AG08395 (cell line): ENCODE measurements around the gene SEC14L6.

ENCODE experiments used
- DNase-seq: peaks from one replicate; pipeline ENCODE4 v3.0.0; 2012; ENCODE audit warnings: mixed read lengths, low spot score

Gene SEC14L6

GRCh38 chr22:30535182-30535581 lies 11.4 kb downstream of the SEC14L6 start:
- no peak for DNase-seq

DNA sequence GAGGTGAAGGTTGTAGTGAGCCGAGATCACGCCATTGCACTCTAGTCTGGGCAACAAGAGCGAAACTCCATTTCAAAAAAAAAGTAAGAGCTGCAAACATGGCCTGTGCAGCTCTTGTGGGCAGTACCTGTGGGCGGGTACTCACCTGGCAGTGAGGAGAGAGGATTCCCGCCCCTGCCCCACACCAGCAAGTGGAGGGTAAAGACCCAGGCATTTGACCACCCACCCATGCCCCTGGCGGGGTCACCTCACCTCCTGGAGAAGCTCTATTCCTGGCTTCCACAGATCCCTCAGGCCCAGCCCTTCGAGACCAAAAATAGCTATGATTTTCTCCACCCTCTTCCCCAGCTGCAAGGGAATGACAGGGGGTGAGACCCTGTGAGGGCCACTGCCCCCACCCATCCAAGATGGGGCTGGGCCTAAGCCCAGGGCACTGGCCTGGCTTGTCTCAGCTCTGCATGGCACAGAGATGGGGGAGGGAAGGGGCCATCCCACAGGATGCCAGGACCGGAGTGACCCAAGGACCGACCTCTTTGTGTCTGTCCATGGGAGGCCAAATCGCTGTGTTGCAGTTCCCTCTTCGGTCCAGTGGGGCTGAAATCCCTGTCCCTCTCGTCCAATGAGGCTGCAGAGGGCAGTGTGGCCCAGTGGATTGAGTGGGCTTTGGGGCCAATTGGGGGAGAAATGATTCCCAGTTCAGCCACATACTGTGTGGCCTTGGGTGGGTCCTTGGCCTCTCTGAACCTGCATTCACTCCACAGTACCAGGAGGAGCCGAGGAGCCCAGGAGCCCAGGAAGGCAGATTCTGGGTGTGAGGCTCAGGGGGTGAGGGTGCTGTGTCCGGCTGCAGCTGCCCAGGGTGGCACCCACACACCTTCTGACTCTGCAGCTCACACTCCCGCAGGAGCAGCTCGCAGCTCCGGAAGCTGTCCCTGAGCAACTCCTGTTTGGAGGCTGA lies 14.6 kb downstream of the SEC14L6 start:
- no peak for DNase-seq

- DNase-seq, result no peak
These were observed 19.9 kb downstream of the SEC14L6 start for GRCh38 chr22:30526656-30527055.

GRCh38 chr22:30523646-30524489 lies 22.7 kb downstream of the SEC14L6 start:
- DNase-seq, result no peak

DNA sequence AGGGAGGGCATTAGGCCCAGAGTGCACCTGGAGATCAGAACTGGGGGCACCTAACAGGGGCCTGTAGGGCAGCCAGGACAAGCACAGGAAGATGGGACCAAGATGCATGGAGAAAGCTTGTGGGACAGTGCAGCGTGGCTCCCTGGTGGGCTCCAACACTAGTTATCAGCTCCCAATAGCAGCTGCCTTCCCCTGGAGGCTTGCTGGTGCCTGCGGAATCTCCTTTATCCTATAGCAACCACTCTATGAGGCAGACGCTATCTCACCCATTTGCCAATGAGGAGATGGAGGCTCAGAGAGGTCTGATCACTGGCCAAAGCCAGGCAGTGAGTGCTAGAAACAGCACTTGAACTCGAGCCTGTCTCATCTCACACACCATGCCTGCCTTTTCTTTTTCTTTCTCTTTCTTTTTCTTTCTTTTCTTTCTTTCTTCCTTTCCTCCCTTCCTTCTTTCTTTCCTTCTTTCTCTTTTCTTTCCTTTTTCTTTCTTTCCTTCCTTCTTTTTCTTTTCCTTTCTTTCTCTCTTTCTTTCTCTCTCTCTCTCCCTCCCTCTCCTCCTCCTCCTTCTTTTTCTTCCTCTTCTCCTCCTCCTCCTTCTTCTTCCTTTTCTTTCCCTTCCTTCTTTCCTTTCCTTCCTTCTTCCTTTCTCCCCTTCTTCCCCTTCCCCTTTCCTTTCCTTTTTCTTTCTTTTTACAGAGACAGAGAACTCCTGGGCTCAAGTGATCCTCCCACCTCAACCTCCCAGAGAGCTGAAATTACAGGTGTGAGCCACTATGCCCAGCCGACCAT lies 25.0 kb downstream of the SEC14L6 start:
- DNase-seq, result no peak

DNA sequence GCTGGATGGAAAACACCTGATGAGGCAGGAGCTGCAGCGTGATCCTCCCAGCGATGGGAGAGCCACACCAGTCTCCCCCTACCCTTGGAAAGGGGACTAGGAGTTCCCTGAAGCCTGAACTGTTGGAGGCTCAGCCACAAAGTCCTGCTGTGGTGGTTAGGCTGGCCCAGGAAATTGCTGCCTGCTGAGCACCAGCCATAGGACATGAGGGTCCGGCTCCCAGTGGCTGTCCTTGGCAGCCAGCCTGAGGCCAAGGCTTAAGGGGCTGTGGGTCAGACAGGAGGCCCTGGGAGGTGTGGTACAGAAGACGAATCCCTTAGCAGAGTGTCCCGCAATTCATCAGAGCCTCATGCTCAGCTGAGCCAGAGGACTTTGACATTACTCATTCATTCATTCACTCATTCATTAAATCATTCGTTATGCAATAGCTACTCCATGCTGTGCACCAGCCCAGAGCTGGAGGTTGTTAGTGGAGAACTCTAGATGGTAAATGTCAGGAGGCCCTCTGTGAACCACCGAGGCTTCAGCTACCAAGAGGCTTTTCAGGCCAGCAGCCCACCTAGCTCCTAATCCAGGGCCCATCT lies 26.6 kb downstream of the SEC14L6 start:
- no peak for DNase-seq

DNA sequence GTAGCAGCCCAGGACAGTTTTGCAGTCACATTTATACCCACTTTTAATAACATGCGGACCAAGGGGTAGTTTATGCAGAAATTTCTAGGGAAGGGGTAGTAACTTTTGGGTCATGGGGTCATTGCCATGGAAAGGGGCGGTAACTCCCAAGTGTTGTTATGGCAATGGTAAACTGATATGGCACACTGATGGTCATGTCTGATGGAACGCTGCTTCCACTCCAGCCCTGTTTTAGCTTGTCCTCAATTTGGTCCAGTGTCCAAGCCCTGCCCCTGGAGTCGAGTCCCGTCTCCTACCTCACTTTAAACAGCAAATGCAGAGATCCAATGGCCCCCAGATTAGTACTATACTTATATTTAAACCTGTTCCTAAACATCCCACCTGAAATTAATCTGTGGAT lies 29.8 kb downstream of the SEC14L6 start:
- DNase-seq, result no peak

DNA sequence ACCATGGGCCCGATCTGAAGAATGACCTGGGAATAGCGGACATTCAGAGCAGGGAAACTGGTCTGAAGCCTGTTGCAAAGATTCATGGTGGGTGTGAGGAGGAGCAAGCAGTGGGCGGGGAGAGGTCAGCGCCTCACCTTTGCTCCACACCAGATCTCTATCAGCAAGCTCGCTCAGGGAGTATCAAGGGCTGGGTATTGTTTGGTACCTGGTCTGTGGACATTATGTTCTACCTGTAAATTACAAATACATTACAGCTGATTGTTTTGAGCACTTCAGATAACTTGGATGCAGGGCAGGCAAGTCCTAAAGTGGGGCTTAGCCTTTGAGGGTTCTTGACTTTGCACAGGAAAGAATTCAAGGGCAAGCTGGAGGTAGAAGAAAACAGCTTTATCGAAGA lies 30.3 kb downstream of the SEC14L6 start:
- DNase-seq, result no peak

- DNase-seq, result no peak
These were observed 32.3 kb downstream of the SEC14L6 start for GRCh38 chr22:30514252-30514651.

- no peak for DNase-seq
These were observed 33.1 kb downstream of the SEC14L6 start for GRCh38 chr22:30513462-30513861.

DNA sequence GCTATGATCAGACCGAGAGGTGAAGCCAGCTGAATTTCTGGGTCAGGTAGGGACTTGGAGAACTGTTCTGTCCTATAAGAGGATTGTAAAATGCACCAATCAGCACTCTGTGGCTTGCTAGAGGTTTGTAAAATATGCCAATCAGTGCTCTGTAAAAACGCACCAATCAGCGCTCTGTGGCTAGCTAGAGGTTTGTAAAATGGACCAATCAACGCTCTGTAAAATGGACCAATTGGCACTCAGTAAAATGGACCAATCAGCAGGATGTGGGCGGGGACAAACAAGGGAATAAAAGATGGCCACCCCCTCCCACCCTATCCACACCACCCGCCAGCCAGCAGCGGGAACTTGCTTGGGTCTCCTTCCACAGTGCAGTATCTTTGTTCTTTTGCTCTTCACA lies 34.6 kb downstream of the SEC14L6 start:
- no peak for DNase-seq

DNA sequence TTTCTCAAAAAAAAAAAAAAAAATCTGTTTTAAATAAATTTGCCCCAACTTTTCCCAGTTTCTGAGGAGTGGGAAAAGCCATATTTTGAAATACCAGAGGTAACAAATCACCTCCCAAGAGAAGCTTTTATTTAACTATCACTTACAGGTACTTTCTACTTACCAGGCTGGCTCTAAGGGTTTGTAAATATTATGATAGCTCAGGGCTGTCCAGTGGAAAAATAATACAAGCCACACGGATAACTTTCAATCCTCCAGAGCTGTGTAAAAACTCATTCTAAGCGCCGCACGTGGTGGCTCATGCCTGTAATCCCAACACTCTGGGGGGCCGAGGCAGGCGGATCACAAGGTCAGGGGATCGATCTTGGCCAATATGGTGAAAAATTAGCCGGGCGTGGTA lies 35.4 kb downstream of the SEC14L6 start:
- no peak for DNase-seq

- no peak for DNase-seq
These were observed 38.3 kb downstream of the SEC14L6 start for GRCh38 chr22:30508216-30508615.

DNA sequence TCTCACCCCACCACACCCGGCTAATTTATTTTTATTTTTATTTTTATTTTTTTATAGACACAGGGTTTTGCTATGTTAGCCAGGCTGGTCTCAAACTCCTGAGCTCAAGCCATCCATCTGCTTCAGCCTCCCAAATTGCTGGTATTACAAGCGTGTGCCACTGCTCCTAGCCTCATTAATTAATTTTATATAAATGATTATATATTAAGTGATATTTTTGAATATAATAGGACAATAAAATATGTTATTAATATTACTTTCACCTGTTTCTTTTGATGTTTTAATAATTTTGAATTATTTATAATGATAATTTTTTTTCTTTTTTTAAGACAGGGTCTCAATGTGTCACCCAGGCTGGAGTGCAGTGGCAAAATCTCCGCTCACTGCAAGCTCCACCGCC lies 38.9 kb downstream of the SEC14L6 start:
- no peak for DNase-seq

DNA sequence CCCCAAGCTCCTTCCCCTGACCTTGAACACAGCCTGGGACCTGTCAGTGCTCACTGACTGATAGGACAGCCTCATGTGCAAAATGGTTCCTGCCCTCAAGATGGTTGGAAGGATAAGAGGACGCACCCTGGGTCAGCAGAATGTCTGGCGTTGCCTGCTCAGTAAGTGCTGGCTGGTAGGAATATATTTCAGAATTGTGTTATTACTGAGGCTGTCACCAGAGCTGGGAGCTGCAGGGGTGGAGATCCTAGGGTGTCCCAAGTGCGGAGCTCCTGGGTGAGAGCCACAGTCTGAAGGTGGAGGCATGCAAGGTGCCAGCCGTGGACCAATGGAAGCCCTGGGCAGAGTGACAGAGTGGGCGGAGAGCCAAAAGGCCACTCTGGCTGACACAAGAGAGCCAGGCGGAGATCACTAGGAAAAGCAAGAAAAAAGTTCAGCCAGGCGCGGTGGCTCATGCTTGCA lies 40.0 kb downstream of the SEC14L6 start:
- DNase-seq, result no peak

GRCh38 chr22:30503551-30503950 lies 43.0 kb downstream of the SEC14L6 start:
- no peak for DNase-seq

GRCh38 chr22:30502911-30503310 lies 43.6 kb downstream of the SEC14L6 start:
- no peak for DNase-seq

- DNase-seq, result no peak
These were observed 44.4 kb downstream of the SEC14L6 start for GRCh38 chr22:30502153-30502552.

GRCh38 chr22:30500628-30501027 lies 45.9 kb downstream of the SEC14L6 start:
- DNase-seq, result no peak

DNA sequence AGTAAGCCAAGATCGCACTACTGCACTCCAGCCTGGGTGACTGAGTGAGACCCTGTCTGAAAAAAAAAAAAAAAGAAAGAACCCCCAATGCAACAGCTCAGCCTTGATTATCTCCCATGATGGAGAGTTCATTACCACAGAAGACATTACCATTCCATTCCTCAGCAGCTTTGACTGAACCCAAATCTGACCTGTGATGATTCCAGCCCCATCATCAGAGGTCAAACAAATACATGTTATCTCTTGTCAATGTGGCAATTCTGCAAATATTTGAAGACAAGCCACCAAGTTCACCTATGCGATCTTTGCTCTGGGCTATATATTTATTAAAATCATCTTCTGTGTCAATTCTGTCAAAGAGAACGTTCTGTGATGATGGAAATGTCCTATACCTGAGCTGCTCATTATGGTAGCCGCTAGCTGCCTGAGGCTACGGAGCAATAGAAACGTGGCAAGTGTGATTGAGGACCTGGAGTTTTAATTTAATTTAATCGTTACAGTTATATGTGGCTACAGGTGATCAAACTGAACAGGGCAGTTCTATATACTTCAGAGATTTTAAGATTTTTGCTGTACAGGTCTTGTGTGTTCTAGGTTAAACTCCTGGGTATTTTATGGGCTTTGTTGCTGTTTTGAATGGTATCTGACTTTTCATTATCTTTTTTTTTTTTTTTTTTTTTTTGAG lies 48.9 kb downstream of the SEC14L6 start:
- DNase-seq, result no peak
